HEK293T (cell line): Measurements from ENCODE around the gene RASA3.

ENCODE experiments used
- CTCF ChIA-PET: fragments of 350-600 bp; formaldehyde crosslinking; extraction: SDS; loops from one replicate; lab custom pipeline; 2021; ENCODE audit warnings: antibody characterized with exemption, inconsistent platforms; lab: Yijun Ruan, JAX
- POLR2A ChIA-PET: fragments of 350-600 bp; formaldehyde crosslinking; extraction: SDS; loops from one replicate; lab custom pipeline; 2020; ENCODE audit warnings: antibody characterized with exemption, inconsistent platforms; lab: Yijun Ruan, JAX
- DNase-seq: peaks from one replicate; pipeline ENCODE4 v3.0.0; 2012; ENCODE audit warnings: mixed read lengths; ENCODE audit errors: extremely low spot score
- ARNT ChIP-seq: fragments of 450-650 bp; IDR thresholded peaks from 2 replicates; pipeline ENCODE4 v1.6.1; 2017; ENCODE audit warnings: mild to moderate bottlenecking
- BHLHE40 ChIP-seq: fragments of 450-650 bp; IDR thresholded peaks from 2 replicates; pipeline ENCODE4 v1.6.1; 2016; ENCODE audit warnings: mild to moderate bottlenecking, moderate library complexity, borderline replicate concordance
- CTBP1 ChIP-seq: fragments of 450-650 bp; IDR thresholded peaks from 2 replicates; pipeline ENCODE4 v1.6.1; 2016; ENCODE audit warnings: borderline replicate concordance
- ELF4 ChIP-seq: fragments of 450-650 bp; IDR thresholded peaks from 2 replicates; pipeline ENCODE4 v1.6.1; 2017; ENCODE audit warnings: antibody characterized with exemption
- FOXA1 ChIP-seq: fragments of 450-650 bp; IDR thresholded peaks from 2 replicates; pipeline ENCODE4 v1.6.1; 2016; ENCODE audit warnings: mild to moderate bottlenecking
- FOXK2 ChIP-seq: fragments of 450-650 bp; IDR thresholded peaks from 2 replicates; pipeline ENCODE4 v1.6.1; 2016; ENCODE audit warnings: mild to moderate bottlenecking
- FOXM1 ChIP-seq: fragments of 450-650 bp; IDR thresholded peaks from 2 replicates; pipeline ENCODE4 v1.6.1; 2017; ENCODE audit warnings: mild to moderate bottlenecking, borderline replicate concordance
- HDGF ChIP-seq: fragments of 450-650 bp; IDR thresholded peaks from 2 replicates; pipeline ENCODE4 v1.6.1; 2017; ENCODE audit warnings: antibody characterized with exemption, borderline replicate concordance
- L3MBTL2 ChIP-seq: fragments of 450-650 bp; conservative IDR thresholded peaks from 2 replicates; pipeline ENCODE4 v1.6.1; 2016; ENCODE audit warnings: mild to moderate bottlenecking
- LEF1 ChIP-seq: fragments of 450-650 bp; IDR thresholded peaks from 2 replicates; pipeline ENCODE4 v1.6.1; 2017; ENCODE audit warnings: mild to moderate bottlenecking, borderline replicate concordance
- NFRKB ChIP-seq: fragments of 450-650 bp; IDR thresholded peaks from 2 replicates; pipeline ENCODE4 v1.6.1; 2016; ENCODE audit warnings: mild to moderate bottlenecking, moderate library complexity
- PKNOX1 ChIP-seq: fragments of 450-650 bp; IDR thresholded peaks from 2 replicates; pipeline ENCODE4 v1.6.1; 2016
- SP1 ChIP-seq: fragments of 450-650 bp; IDR thresholded peaks from 2 replicates; pipeline ENCODE4 v1.6.1; 2017
- SUZ12 ChIP-seq: fragments of 450-650 bp; IDR thresholded peaks from 2 replicates; pipeline ENCODE4 v1.6.1; 2016; ENCODE audit warnings: mild to moderate bottlenecking
- TARDBP ChIP-seq: fragments of 450-650 bp; IDR thresholded peaks from 2 replicates; pipeline ENCODE4 v1.6.1; 2016
- ZNF384 ChIP-seq: fragments of 450-650 bp; IDR thresholded peaks from 2 replicates; pipeline ENCODE4 v1.6.1; 2016

The RASA3 gene

GRCh38 chr13:114016321-114017027, 115.9 kb downstream of the RASA3 start:
- ChIA-PET CTCF (no interaction called here), POLR2A (no interaction called here)
- no peak for TF ChIP-seq CTBP1
- TF ChIP-seq SP1: no peak
- TF ChIP-seq FOXA1: no peak
- no peak for TF ChIP-seq TARDBP
- TF ChIP-seq PKNOX1: no peak
- no peak for TF ChIP-seq SUZ12
- TF ChIP-seq ZNF384: no peak
- TF ChIP-seq NFRKB: no peak
- TF ChIP-seq FOXK2: no peak
- no peak for TF ChIP-seq LEF1
- TF ChIP-seq BHLHE40: no peak
- TF ChIP-seq L3MBTL2: no peak
- no peak for TF ChIP-seq ELF4
- no peak for TF ChIP-seq ARNT
- TF ChIP-seq FOXM1: no peak
- DNase-seq: no peak

- no peak for DNase-seq
- ChIA-PET CTCF (no interaction called here), POLR2A (no interaction called here)
- TF ChIP-seq ZNF384: no peak
- no peak for TF ChIP-seq PKNOX1
- TF ChIP-seq SP1: no peak
- TF ChIP-seq BHLHE40: no peak
- TF ChIP-seq FOXM1: no peak
- no peak for TF ChIP-seq HDGF
- TF ChIP-seq SUZ12: no peak
- no peak for TF ChIP-seq LEF1
- no peak for TF ChIP-seq ELF4
- TF ChIP-seq ARNT: no peak
Measured at GRCh38 chr13:114015969-114016295, 116.5 kb downstream of the RASA3 start.

GRCh38 chr13:114015111-114015968, 117.1 kb downstream of the RASA3 start:
- CTCF ChIA-PET: no interaction called here
- POLR2A ChIA-PET: no interaction called here
- DNase-seq: no peak
- no peak for TF ChIP-seq TARDBP
- TF ChIP-seq FOXM1: no peak
- no peak for TF ChIP-seq FOXA1
- no peak for TF ChIP-seq BHLHE40
- TF ChIP-seq PKNOX1: no peak
- no peak for TF ChIP-seq ZNF384

GRCh38 chr13:114013952-114014629, 118.3 kb downstream of the RASA3 start:
- POLR2A ChIA-PET: no interaction called here
- no peak for DNase-seq
- CTCF ChIA-PET: no interaction called here
- no peak for TF ChIP-seq SUZ12
- no peak for TF ChIP-seq FOXA1

GRCh38 chr13:114013336-114013735, 119.1 kb downstream of the RASA3 start:
- no peak for TF ChIP-seq LEF1
- TF ChIP-seq FOXK2: no peak
- no peak for TF ChIP-seq HDGF
- TF ChIP-seq PKNOX1: no peak
- no peak for TF ChIP-seq ARNT
- TF ChIP-seq CTBP1: no peak
- TF ChIP-seq SP1: no peak
- no peak for TF ChIP-seq BHLHE40
- no peak for TF ChIP-seq ZNF384
- no peak for TF ChIP-seq L3MBTL2
- no peak for DNase-seq
- ChIA-PET CTCF (no interaction called here), POLR2A (no interaction called here)

GRCh38 chr13:114012921-114013320, 119.5 kb downstream of the RASA3 start:
- no peak for TF ChIP-seq NFRKB
- TF ChIP-seq LEF1: no peak
- no peak for TF ChIP-seq FOXM1
- no peak for TF ChIP-seq ZNF384
- no peak for TF ChIP-seq CTBP1
- no peak for TF ChIP-seq PKNOX1
- TF ChIP-seq L3MBTL2: no peak
- no peak for TF ChIP-seq BHLHE40
- TF ChIP-seq FOXK2: no peak
- TF ChIP-seq TARDBP: no peak
- TF ChIP-seq ARNT: no peak
- TF ChIP-seq ELF4: no peak
- TF ChIP-seq SP1: no peak
- no peak for TF ChIP-seq FOXA1
- TF ChIP-seq SUZ12: no peak
- TF ChIP-seq HDGF: no peak
- POLR2A ChIA-PET: no interaction called here
- CTCF ChIA-PET: no interaction called here
- DNase-seq: no peak
